ENCODE measurements around the gene HS3ST4.

The HS3ST4 gene

DNA sequence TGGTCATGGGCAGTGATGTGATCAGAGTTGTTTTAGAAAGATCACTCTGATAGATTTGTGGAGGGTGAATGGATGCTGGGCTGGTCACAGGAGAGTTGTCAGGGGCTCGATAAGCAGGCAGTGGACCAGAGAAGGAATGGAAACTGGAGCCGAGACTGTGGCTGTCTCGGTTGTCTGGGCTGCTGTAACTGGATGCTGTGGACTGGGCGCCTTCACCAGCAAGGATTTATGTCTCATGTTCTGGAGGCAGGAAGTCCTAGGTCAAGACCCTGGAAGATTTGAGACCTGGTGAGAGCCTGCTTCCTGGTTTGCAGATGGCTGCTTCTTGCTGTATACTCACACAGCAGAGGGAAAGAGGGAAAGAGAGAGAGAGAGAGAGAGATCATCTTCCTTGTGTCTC is 203.6 kb downstream of the HS3ST4 start:
- no peak for DNase-seq (ENCODE audit: low spot score)

DNA sequence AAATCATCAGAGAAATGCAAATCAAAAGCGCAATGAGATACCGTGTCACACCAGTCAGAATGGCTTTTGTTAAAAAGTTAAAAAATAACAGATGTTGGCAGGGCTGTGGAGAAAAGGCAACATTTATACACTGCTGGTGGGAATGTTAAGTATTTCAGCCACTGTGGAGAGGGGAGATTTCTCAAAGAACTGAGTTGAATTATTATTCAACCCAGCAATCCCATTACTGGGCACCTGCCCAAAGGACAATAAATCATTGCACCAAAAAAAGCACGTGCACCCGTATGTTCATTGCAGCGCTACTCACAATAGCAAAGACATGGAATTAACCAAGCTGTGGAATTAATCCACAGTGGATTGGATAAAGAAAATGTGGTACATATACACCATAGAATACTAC is 204.7 kb downstream of the HS3ST4 start:
- DNase-seq (ENCODE audit: low spot score): no peak

DNA sequence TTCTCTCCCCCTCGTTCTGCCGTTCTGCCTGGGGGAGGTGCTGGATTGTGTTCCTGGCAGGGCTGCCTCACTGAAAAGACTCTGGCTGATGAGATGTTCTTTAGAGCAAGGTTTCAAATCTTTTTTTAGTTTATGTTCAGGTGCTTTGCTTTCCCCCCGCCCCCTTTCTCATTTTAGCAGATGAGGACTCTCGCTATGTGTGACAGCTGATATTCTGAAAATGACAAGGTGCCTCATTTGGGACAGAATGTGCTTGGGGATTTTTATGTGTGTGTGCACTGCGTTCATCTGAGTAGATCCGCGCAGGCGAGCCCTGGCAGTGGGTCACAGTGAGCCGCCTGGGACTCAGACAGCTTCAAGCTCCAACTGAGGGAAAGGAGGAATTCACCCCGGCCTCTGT is 205.9 kb downstream of the HS3ST4 start:
- DNase-seq (ENCODE audit: low spot score): no peak

DNA sequence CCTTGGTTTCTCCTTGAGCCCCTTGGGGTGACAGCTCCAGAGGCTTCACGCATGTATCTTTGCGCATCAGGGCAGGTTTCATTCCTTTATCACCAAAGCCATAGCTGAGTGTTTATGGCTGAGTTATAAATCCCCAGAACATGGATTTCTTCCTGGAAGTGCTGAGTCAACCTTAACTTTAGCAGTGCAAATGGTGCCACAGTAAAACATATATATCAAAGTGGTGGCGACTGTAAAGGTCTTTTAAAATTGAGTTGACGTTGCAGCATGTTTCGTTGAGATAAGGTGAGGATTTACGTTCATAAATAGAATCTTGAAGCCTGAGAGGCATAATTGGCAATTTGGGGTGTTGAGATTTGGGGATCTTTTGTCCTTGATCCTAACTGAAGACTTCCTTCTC is 214.1 kb downstream of the HS3ST4 start:
- no peak for DNase-seq (ENCODE audit: low spot score)

DNA sequence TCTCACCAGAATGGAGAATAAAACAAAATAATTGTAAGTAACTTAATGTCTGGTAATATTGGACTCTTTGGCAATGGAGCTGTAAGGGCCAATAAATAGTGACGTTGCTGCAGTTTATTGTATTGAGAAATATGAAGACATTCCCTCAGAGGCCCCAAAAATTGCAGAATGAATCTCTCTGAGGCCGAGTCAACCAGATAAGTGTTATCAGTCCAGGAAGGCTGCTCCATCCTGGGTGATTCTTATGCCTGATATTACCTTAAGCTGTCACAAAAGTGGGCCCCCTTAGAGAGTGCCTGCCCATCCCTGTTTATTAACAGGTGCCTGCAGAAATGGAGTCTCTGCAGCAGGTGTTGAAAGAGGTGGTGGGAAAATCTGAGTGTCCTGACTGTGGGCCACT is 219.2 kb downstream of the HS3ST4 start:
- DNase-seq (ENCODE audit: low spot score): no peak

DNA sequence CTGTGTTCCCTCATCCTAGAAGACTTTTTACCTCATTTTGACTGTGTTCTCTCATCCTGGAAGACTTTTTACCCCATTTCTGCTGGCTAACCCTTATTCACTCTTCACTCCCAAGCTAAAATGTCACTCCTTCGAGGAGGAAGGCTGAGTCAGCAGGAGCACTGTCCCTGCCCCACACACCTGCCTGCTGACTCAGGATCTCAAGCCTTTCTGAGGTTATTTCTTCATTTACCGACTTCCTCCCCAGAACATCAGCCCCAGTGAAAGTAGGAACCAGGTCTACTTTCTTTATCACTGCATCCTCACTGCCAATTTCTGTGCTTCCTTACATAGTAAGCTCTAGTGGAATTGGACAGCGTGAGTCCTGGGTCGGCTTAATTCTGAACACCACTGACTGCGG is 220.6 kb downstream of the HS3ST4 start:
- no peak for DNase-seq (ENCODE audit: low spot score)

DNA sequence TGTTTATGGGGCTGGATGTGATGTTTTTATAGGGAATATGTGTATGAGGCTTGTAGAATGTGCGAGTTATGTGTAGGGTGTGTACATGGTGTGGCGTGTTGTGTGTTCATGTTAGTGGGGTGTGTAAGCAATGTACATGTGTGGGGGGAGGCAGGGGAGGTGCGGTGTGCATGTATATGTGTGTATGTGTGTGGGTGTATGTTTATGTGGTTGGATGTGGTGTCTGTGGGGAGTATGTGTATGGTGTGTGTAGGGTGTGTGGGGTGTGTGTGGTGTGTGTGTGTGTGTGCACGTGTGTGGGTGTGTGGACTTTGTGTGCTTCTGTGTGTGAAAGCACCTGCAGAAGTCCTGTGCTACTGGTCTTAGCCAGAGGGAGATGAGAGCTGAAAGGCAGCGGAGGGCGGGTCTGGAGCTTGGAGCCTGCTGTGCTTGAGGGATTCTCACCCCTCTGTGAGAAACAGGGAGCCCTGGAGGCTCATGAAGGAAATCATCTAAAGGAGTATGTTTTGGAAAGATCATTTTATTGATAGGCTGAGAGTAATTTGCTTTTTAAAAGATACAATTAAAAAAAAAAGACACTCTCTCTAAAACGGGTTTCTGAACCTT is 222.7 kb downstream of the HS3ST4 start:
- no peak for DNase-seq (ENCODE audit: low spot score)

DNA sequence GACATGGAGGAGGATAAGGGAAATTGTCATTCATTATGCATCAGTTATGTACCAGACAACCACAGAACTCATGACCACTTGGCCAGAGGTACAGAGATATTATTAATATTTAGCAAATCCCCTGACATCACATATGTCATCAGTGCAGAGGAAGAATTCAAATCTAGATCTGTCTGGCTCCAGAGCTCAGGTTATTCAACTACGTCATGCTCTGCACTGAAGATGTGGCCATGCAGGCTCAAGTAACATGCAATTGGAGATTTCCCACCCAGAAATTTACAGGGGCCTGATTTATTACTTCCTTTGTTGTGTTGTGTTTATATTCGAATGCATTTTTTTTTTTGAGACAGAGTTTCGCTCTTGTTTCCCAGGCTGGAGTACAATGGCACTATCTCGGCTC is 224.3 kb downstream of the HS3ST4 start:
- no peak for DNase-seq (ENCODE audit: low spot score)

DNA sequence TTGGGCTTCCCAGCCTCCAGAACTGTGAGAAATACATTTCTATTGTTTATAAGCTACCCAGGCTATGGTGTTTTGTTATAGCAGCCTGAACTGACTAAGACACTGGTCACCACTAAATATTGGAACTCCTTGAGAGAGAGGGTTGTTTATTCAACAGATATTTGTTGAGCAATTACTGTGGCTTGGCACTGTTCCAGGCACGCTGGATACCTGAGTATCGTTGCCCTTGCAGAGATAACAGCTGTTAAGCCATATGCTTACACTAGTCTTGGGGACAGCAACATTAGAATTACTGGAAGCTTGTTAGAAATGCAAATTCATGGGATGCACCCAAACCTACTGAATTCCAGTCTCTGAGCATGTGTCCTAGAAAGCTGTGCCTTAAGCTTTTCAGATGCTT is 230.7 kb downstream of the HS3ST4 start:
- DNase-seq (ENCODE audit: low spot score): no peak

DNA sequence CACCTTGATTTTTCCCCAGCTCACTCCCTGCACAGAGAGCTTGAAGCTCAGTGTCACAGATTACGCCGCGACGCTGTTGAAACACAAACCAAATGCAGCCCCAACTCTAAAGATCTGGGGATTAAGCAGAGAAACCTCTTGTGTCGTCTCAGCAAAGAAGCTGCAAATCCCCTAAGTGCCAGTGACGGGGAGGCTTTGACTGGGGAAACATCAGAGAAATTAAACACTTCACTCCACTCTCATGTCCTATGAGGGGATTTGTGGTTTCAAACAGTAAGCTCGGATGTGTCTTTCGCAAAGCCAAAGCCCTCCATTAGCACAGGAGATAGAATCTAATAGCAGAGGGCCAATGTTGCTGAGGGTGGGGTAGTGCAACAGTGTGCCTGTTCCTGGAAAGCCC is 233.7 kb downstream of the HS3ST4 start:
- DNase-seq (ENCODE audit: low spot score): no peak

DNA sequence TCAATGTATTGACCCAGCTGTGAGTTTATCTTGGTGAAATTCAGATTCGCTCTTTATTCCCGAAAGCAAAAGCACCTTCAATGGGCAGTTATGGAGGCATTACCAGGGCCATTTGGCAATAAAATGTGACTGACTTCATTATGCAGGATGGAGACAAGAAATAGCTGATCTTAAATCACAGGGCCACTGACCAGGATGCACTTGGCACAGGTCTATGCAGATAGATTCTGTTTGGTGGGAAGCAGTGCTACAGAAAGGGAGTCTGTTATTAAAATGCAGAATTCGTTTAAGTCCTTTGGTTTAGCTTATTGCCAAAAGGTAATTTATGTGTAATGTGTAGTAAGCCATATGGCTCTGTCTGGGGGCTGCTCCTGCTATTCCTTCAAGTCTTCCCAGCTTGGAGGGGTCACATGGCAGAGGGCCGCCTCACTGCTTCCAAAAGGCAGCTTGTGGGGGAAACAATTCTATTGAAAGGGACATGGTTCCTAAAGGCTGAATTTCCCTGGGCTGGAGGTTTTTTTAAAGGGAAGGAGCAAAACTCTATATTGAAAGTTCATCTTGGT is 239.8 kb downstream of the HS3ST4 start:
- no peak for DNase-seq (ENCODE audit: low spot score)

DNA sequence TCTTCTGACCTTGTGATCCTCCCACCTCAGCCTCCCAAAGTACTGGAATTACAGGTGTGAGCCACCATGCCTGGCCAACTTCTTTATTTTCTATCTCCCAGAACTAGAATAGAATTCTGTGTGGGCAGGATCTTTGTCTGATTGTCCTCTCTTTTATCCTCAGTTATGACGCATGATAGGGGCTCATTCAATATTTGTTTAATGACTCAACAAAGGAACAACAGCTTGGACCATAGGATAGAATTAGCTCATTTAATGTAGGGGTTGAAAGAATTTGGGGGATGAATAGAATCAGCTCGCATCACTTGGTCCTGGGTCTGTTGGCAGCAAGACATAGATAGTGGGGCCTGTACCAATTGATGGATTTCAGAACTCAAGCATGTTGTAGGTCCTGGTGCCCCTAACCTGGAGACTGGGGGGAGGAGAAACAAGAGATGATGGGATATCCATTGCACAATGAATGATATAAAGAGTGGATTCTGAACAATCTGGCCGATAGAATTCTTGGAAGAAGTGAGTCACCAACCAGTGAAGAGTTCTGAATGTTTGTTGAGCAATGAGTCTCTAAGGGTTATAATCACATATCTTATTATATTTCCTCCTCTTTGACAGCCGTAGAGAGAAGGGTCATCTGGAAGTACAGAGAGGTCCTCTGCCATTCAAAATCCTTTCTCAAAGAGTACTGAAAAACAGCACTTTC is 250.2 kb downstream of the HS3ST4 start:
- no peak for DNase-seq (ENCODE audit: low spot score)

DNA sequence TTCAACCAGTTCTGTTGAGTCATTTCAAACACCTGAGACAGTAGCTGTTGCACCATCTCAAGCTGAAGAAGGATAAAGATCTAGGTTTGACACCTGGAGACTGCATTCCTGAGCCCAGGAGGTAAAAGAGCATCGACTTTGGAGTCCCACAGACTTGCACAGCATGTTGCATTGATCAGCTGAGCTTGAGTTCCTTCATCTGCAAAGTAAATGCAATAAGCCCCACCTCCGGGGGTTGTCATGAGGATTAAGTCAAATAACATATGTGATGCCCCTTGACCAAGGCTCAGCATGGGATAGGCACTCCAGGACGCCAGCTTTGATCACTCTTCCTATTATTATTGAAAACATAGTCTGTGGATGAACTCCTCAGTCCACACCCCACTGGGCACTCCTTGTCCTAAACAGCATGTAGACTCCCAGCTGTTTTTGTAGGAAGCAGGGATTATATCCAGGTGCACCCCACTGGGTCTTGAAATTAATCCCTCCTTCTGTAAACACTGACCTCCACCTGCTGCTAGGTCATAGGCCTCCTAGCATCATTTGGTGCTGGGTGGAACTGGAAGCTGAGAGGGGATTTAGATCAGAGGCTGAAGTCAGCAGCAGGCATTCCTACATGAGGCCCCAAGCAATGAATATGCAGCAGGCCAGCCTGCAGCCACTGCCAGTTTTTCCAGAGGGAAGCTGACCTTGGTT is 259.0 kb downstream of the HS3ST4 start:
- no peak for DNase-seq (ENCODE audit: low spot score)

DNA sequence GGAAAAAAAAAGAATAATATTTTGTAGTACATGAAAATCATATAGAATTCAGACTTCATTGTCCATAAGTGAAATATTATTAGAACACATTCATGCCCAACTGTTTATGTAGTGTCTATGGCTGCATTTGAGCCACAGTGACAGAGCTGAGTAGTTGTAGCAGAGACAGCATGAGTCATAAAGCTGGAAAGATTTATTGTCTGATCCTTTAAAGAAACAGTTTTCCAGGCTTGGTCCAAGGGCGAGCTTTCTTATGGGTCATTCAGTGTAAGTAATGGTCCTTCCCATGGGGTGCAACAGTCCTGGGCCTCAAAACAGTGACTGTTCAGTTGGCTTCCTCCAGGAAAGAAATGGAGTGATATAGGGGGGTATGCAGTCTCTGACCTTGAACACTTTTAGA is 260.2 kb downstream of the HS3ST4 start:
- no peak for DNase-seq (ENCODE audit: low spot score)

DNA sequence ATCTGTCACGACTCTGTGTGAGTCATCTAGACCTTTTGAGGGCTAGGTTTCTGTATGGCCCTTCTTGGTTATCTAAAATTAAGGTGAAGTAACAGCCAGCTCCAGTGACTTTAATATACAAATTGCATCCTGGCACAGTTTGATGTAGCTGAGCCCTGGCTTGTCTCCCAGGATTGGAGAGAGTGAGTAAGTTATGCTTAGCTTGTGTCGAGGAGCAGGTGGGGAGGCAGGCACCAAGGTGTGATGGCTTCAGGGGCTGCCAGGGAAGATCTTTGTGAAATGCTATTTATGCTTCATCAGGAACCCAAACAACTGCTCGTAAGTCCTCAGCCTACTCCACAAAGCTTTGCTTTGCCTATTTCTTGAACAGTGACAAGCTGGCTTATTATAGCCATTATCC is 261.2 kb downstream of the HS3ST4 start:
- DNase-seq (ENCODE audit: low spot score): no peak

DNA sequence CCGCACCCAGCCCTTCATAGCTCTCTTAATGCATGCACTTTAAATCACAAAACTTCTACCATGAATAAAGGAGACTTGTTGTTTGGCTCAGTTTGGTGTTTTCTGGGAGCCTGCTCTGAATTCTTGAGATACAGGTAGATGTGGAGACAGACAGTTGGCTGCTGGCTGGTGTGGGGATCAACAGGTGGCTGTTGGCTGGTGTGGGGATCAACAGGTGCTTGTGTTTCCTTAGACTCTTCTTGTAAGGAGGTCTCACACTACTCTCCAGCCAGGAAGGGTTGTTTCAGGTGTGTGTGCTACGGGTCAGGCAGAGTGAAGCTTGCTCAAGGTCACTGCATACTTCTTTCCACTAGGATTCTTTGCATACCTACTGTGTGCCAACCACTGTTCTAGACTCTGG is 265.9 kb downstream of the HS3ST4 start:
- DNase-seq (ENCODE audit: low spot score): no peak

DNA sequence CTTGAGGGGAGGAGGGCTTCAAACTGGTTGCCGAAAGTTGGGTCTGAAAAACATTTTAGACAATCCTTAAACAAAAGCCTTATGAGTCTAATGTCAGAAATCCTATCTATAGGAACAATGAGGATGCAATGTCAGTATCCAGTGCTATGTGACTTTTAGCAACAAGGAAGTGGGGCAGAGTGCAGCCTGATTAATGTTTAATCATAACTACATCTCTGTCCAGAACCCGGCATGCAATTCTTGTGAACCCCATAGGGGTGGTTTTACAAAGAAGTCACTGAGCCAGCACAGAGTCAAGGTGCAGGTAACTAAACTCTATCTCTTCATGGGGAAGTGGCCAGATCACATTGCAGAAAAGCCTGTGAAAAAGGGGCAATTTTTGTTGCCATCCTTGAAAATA is 267.5 kb downstream of the HS3ST4 start:
- DNase-seq (ENCODE audit: low spot score): no peak

DNA sequence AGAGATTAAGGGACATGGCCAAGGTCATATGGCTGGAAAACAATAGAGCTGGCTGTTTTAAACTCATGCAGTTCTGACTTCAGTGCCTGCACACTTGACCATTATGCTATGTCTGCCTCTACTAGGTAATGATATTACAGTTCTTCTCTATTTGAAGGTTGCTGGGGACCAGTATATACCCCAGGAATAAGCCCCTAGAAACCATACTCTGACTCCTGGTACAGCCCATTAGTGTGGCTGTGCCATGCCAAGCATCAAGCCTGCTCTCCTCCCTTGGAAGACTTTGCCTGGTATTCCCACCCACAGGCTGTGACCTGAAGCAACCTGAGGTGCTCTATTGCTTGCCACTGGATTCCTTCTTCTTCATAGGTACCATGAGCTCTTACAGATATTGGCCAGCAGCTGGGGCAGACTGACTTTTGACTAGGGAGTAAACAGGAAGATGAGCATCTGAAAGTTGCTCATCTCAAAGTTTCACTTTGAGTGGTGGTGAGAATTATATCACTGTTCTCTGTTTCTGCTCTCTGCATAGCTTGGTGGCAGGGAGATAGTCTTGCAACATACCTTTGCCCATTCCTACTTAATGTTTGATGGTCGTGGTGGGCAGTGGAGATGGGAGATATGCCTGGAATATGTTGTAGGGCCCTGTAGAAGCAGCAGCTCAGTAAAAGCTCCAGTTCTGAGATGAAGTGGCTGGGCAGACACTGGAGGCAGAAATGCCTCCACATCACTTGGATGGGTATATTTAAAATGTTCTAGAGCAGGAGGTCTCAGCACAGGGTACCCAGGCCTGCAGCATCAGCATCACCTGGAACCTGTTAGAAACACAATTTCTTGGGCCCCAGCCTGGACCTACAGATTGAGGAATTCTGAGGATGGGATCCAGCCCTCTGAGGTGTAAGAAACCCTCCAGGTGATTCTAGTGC is 274.7 kb downstream of the HS3ST4 start:
- no peak for DNase-seq (ENCODE audit: low spot score)

DNA sequence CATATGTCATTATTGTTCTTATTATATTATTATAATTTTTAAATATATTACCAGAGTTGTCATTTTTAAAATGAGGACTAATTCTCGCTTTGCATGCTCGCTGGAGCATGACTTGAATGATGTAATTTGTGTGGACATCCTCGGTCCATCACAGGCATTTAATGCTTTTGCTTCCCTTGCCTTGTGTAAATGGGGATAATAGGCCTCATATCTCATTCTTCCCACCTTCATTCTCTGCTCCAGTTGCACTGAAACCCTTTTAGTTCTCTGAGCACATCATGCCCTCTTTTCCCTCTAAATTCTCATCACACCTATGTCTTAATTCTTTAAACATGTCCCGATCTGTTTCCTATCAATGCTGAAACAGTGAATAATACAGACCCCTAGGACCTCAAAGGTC is 285.4 kb downstream of the HS3ST4 start:
- no peak for DNase-seq (ENCODE audit: low spot score)

DNA sequence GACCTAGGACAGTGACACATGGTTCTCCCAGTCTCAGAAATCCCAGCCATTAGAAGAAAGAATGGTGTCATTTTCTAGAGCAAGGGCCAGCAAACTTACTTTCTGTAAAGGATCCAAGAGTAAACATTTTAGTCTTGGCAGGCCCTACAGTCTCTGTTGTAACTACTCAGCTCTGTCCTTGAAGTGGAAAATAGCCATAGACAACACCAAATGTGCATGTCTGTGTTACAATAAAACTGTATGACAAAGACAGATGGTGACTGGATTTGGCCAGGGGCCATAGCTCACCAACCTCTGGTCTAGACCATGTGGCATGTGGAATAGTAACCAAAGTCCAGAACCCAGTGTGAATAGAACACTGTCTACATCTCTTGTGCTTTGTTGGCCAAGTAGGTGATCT is 286.5 kb downstream of the HS3ST4 start:
- no peak for DNase-seq (ENCODE audit: low spot score)

DNA sequence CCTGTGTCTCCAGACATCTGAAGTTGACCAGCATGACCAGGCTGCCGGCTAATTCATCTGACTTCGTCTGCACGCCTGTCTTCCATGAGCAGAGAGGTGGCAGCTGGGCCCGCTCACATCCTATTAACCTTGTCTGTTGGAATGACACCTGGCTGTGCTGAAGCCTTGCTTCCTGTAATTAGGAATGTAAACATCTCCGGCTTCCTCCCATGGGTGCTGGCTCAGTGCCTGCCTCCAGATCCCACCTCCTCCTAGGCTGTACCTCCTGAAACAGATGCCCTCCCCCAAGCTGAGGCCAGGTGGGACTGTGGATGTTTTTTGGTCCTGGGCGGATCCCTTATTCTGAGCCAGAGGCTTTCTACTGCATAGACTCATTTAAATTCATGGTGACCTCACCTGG is 296.3 kb downstream of the HS3ST4 start:
- DNase-seq (ENCODE audit: low spot score): no peak

DNA sequence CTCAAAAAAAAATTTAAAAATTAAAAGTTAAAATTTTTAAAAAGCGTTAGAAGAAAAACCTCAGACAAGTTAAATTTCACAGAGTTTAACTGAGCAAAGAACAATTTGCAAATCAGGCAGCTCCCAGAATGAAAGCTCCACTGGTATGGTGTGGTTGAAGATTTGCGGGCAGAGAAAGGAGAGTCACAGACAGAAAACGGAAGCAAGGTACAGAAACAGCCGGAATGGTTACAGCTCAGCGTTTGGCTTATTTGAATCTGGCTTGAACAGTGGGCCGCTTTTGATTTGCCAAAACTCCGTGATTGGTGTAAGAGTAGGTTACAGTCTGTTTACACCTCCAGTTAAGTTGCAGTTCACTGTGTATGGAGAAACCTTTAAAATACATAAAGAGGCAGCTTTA is 297.1 kb downstream of the HS3ST4 start:
- no peak for DNase-seq (ENCODE audit: low spot score)
